ENCODE measurements around the gene GSN. TPM values are rescaled to one million over a fixed set of nuclear protein-coding genes. Genes with fewer than 3 reads are reported as not detected.

The GSN gene
- total RNA-seq, 1 donor from 2014 or later = 72.1 TPM

- H3K27me3 Mint-ChIP-seq (ENCODE audit: insufficient read depth, low read depth) = peaks cover 2% of the 10 kb centered on the region
- Histone ChIP-seq H3K9me3 (ENCODE audit: low read depth) (no peaks in the 10 kb centered on the region), H3F3A (ENCODE audit: low read depth) (no peaks in the 10 kb centered on the region), H3K27ac (no peak overlapping the region), H3K4me1 (no peaks in the 10 kb centered on the region), H3K27me3 (no peaks in the 10 kb centered on the region), H4K20me1 (ENCODE audit: low read depth) (no peaks in the 10 kb centered on the region), H3K79me2 (ENCODE audit: low read depth) (no peaks in the 10 kb centered on the region), H3K4me2 (no peak overlapping the region), H3K36me3 (no peaks in the 10 kb centered on the region), H3K9ac (no peak overlapping the region), H3K4me3 (no peak overlapping the region), H2AFZ (replicated peaks) (no peak overlapping the region)
- no peak for DNase-seq (ENCODE audit: low spot score)
- TF ChIP-seq EZH2 (IDR thresholded peaks at IDR 0.05) (no peak), CTCF (IDR thresholded peaks at IDR 0.05) (no peak), EZH2phosphoT487 (IDR thresholded peaks at IDR 0.05) (no peak)
- H3K27ac Mint-ChIP-seq = no peak overlapping the region
- no peak overlapping the region for H3K4me3 Mint-ChIP-seq
- peaks cover 10% of the 10 kb centered on the region for H3K36me3 Mint-ChIP-seq
- H3K9me3 Mint-ChIP-seq = no peaks in the 10 kb centered on the region
- peaks cover 13% of the 10 kb centered on the region for H3K4me1 Mint-ChIP-seq
Observed at GRCh38 chr9:121322737-121323448, 54.9 kb downstream of the GSN start.

GRCh38 chr9:121323449-121324151 lies 55.6 kb downstream of the GSN start:
- H3K36me3 ChIP-seq = no peaks in the 10 kb centered on the region
- Mint-ChIP-seq H3K9me3 (no peaks in the 10 kb centered on the region), H3K36me3 (peaks cover 10% of the 10 kb centered on the region), H3K27me3 (ENCODE audit: insufficient read depth, low read depth) (peaks cover 2% of the 10 kb centered on the region), H3K27ac (no peak overlapping the region), H3K4me3 (no peak overlapping the region), H3K4me1 (peaks cover 13% of the 10 kb centered on the region)
- no peaks in the 10 kb centered on the region for H4K20me1 ChIP-seq (ENCODE audit: low read depth)
- no peak for DNase-seq (ENCODE audit: low spot score)
- H3K4me1 ChIP-seq = no peaks in the 10 kb centered on the region
- no peak overlapping the region for H3K27ac ChIP-seq
- H3K4me2 ChIP-seq = no peak overlapping the region
- no peaks in the 10 kb centered on the region for H3K79me2 ChIP-seq (ENCODE audit: low read depth)
- H3K9me3 ChIP-seq (ENCODE audit: low read depth) = no peaks in the 10 kb centered on the region
- no peaks in the 10 kb centered on the region for H3K27me3 ChIP-seq
- H3K9ac ChIP-seq = no peak overlapping the region
- TF ChIP-seq EZH2 (IDR thresholded peaks at IDR 0.05) = no peak
- TF ChIP-seq EZH2phosphoT487 (IDR thresholded peaks at IDR 0.05) = no peak
- TF ChIP-seq CTCF (IDR thresholded peaks at IDR 0.05) = no peak
- H2AFZ ChIP-seq (replicated peaks) = no peak overlapping the region
- H3K4me3 ChIP-seq = no peak overlapping the region
- H3F3A ChIP-seq (ENCODE audit: low read depth) = no peaks in the 10 kb centered on the region

- H3K4me1 Mint-ChIP-seq = peaks cover 13% of the 10 kb centered on the region
- H3K36me3 Mint-ChIP-seq = peaks cover 10% of the 10 kb centered on the region
- Histone ChIP-seq H3K4me1 (no peaks in the 10 kb centered on the region), H3K27ac (no peak overlapping the region), H3K79me2 (ENCODE audit: low read depth) (no peaks in the 10 kb centered on the region), H3K9ac (no peak overlapping the region), H3K4me3 (no peak overlapping the region), H3K36me3 (no peaks in the 10 kb centered on the region), H4K20me1 (ENCODE audit: low read depth) (no peaks in the 10 kb centered on the region), H3F3A (ENCODE audit: low read depth) (no peaks in the 10 kb centered on the region), H3K9me3 (ENCODE audit: low read depth) (no peaks in the 10 kb centered on the region), H2AFZ (replicated peaks) (no peak overlapping the region), H3K27me3 (no peaks in the 10 kb centered on the region), H3K4me2 (no peak overlapping the region)
- TF ChIP-seq CTCF (IDR thresholded peaks at IDR 0.05) (no peak), EZH2 (IDR thresholded peaks at IDR 0.05) (no peak), EZH2phosphoT487 (IDR thresholded peaks at IDR 0.05) (no peak)
- no peak overlapping the region for H3K27ac Mint-ChIP-seq
- no peak for DNase-seq (ENCODE audit: low spot score)
- no peaks in the 10 kb centered on the region for H3K9me3 Mint-ChIP-seq
- H3K27me3 Mint-ChIP-seq (ENCODE audit: insufficient read depth, low read depth) = peaks cover 2% of the 10 kb centered on the region
- H3K4me3 Mint-ChIP-seq = no peak overlapping the region
Observed at GRCh38 chr9:121324316-121324715, 56.4 kb downstream of the GSN start.

Data from neural progenitor cell (in vitro differentiated cells).